A549 (cell line): ENCODE measurements around the gene ODAD2. TPM values are rescaled to one million over a fixed set of nuclear protein-coding genes. Genes with fewer than 3 reads are reported as not detected.
A peak's percentile ranks its signal among the peaks of the same experiment; 100 is the strongest.

Source experiments
- ATAC-seq, 2 experiments: fragments of 200-7000 bp in 1 of 2; fragments of >200 bp in 1 of 2; cut with Nextera tagmentation in 1 of 2; cut with Tn5 transposase in 1 of 2; 3 replicates each; pipeline versions ENCODE4 v1.8.0 to v1.9.1; 2018 to 2020; ENCODE audit warnings: mild to moderate bottlenecking in 1 of 2, moderate library complexity in 1 of 2
- CTCF ChIA-PET: fragments of 300-600 bp; sonication (Branson Sonifier 250); formaldehyde crosslinking; extraction: SDS; loops from one replicate; lab custom pipeline; 2021; ENCODE audit warnings: antibody characterized with exemption, inconsistent platforms; lab: Yijun Ruan, JAX
- POLR2A ChIA-PET: fragments of 350-600 bp; formaldehyde crosslinking; extraction: SDS; loops from one replicate; lab custom pipeline; 2021; ENCODE audit warnings: antibody characterized with exemption, inconsistent platforms; lab: Yijun Ruan, JAX
- DNase-seq, 2 experiments: peaks; one replicate each; pipeline versions ENCODE4 v3.0.0 to v3.0.0-alpha.2; 2011 to 2016; ENCODE audit warnings: low read depth in 1 of 2, low spot score in 1 of 2
- FAIRE-seq: peaks from 2 replicates; lab custom pipeline; 2011; peaks lifted over from hg19 to GRCh38; lab: Jason Lieb, UNC
- H3K27ac ChIP-seq, 2 experiments: fragments of >200 bp; sonication (Bioruptor Twin); formaldehyde crosslinking; 3 replicates each; pipeline ENCODE4 v1.5.1; 2016 to 2017
- H3K4me1 ChIP-seq: fragments of >200 bp; sonication (Bioruptor Twin); formaldehyde crosslinking; 3 replicates; pipeline ENCODE4 v1.6.1; 2016
- H3K4me2 ChIP-seq: fragments of >200 bp; sonication (Bioruptor Twin); formaldehyde crosslinking; 3 replicates; pipeline ENCODE4 v1.6.1; 2016
- H3K4me3 ChIP-seq: fragments of >200 bp; sonication (Bioruptor Twin); formaldehyde crosslinking; 3 replicates; pipeline ENCODE4 v1.5.1; 2016
- H3K9me3 ChIP-seq: fragments of >200 bp; sonication (Bioruptor Twin); formaldehyde crosslinking; 3 replicates; pipeline ENCODE4 v1.6.1; 2016
- CTCF ChIP-seq: fragments of >200 bp; sonication (Bioruptor Twin); formaldehyde crosslinking; IDR thresholded peaks from 3 replicates; pipeline ENCODE4 v1.5.1; 2016
- E2F6 ChIP-seq: IDR thresholded peaks from 2 replicates; pipeline ENCODE4 v1.6.1; 2012; ENCODE audit warnings: low read depth, borderline replicate concordance
- FOSL2 ChIP-seq, 2 experiments: fragments of 450-650 bp in 1 of 2; fragments of >200 bp in 1 of 2; sonication (Bioruptor Twin) in 1 of 2; formaldehyde crosslinking; IDR thresholded peaks; 2 replicates each; pipeline versions ENCODE4 v1.5.0 to v1.6.1; 2016 to 2020; ENCODE audit warnings: mild to moderate bottlenecking in 1 of 2, moderate library complexity in 1 of 2
- FOXS1 ChIP-seq: fragments of 250-450 bp; sonication (Bioruptor Pico); IDR thresholded peaks from 2 replicates; pipeline ENCODE4 v1.5.0; 2020; ENCODE audit warnings: mild to moderate bottlenecking, moderate library complexity
- HES2 ChIP-seq: fragments of >200 bp; sonication (Bioruptor Twin); formaldehyde crosslinking; IDR thresholded peaks from 2 replicates; pipeline ENCODE4 v1.6.1; 2016
- HEYL ChIP-seq: fragments of 250-450 bp; sonication (Bioruptor Pico); IDR thresholded peaks from 2 replicates; pipeline ENCODE4 v1.8.0; 2021; ENCODE audit warnings: mild to moderate bottlenecking, moderate library complexity
- HOXA7 ChIP-seq: fragments of 250-450 bp; sonication (Bioruptor Pico); IDR thresholded peaks from 2 replicates; pipeline ENCODE4 v1.5.0; 2020; ENCODE audit warnings: mild to moderate bottlenecking, moderate library complexity
- HOXB5 ChIP-seq: fragments of 250-450 bp; sonication (Bioruptor Pico); IDR thresholded peaks from 2 replicates; pipeline ENCODE4 v1.5.0; 2020; ENCODE audit warnings: mild to moderate bottlenecking, moderate library complexity
- JUNB ChIP-seq: fragments of >200 bp; sonication (Bioruptor Twin); formaldehyde crosslinking; IDR thresholded peaks from 2 replicates; pipeline ENCODE4 v1.6.1; 2016
- KDM5A ChIP-seq: fragments of 200-600 bp; sonication (generic); IDR thresholded peaks from 2 replicates; pipeline ENCODE4 v1.6.1; 2016; ENCODE audit warnings: antibody characterized with exemption, mild to moderate bottlenecking
- MAFK ChIP-seq: fragments of 450-650 bp; IDR thresholded peaks from 2 replicates; pipeline ENCODE4 v1.6.1; 2014; ENCODE audit not compliant: partially characterized antibody
- MAZ ChIP-seq: fragments of 150-350 bp; IDR thresholded peaks from 2 replicates; pipeline ENCODE4 v1.6.1; 2014; ENCODE audit warnings: antibody characterized with exemption, low read depth, low read length, borderline replicate concordance
- MYC ChIP-seq: IDR thresholded peaks from 2 replicates; pipeline ENCODE4 v1.6.1; 2012; ENCODE audit warnings: mild to moderate bottlenecking, inconsistent platforms, low read length, improper control_type of control experiment, borderline replicate concordance
- NFE2L2 ChIP-seq: fragments of 150-350 bp; conservative IDR thresholded peaks from 2 replicates; pipeline ENCODE4 v1.6.1; 2014; ENCODE audit warnings: low read length
- NR3C1 ChIP-seq: fragments of >200 bp; sonication (Bioruptor Twin); formaldehyde crosslinking; IDR thresholded peaks from 3 replicates; pipeline ENCODE4 v1.6.1; 2017
- PBX3 ChIP-seq: IDR thresholded peaks from 2 replicates; pipeline ENCODE4 v1.6.1; 2012
- PHF8 ChIP-seq: fragments of 200-600 bp; sonication (generic); IDR thresholded peaks from 2 replicates; pipeline ENCODE4 v1.6.1; 2016; ENCODE audit warnings: low read depth, mild to moderate bottlenecking, antibody characterized with exemption, moderate library complexity, borderline replicate concordance
- POLR2A ChIP-seq: IDR thresholded peaks from 2 replicates; pipeline ENCODE4 v1.6.1; 2012; ENCODE audit warnings: mild to moderate bottlenecking, low read length
- RAD21 ChIP-seq, 2 experiments: fragments of >200 bp in 1 of 2; sonication (Bioruptor Twin) in 1 of 2; formaldehyde crosslinking in 1 of 2; IDR thresholded peaks in 1 of 2; conservative IDR thresholded peaks in 1 of 2; 2 replicates in 1 of 2; 3 replicates in 1 of 2; pipeline ENCODE4 v1.6.1; 2012 to 2018; ENCODE audit warnings: inconsistent platforms in 1 of 2
- RCOR1 ChIP-seq: fragments of 150-350 bp; IDR thresholded peaks from 2 replicates; pipeline ENCODE4 v1.6.1; 2014; ENCODE audit warnings: antibody characterized with exemption, low read length, low read depth
- RFX5 ChIP-seq: fragments of 450-650 bp; IDR thresholded peaks from 2 replicates; pipeline ENCODE4 v1.7.1; 2014; ENCODE audit warnings: antibody characterized with exemption, mild to moderate bottlenecking, moderate library complexity
- SMC3 ChIP-seq: fragments of >200 bp; sonication (Bioruptor Twin); formaldehyde crosslinking; IDR thresholded peaks from 3 replicates; pipeline ENCODE4 v1.6.1; 2018; ENCODE audit warnings: inconsistent platforms
- TFCP2L1 ChIP-seq: fragments of 250-450 bp; sonication (Bioruptor Pico); IDR thresholded peaks from 2 replicates; pipeline ENCODE4 v1.5.0; 2021; ENCODE audit warnings: mild to moderate bottlenecking
- ZC3H11A ChIP-seq: fragments of 450-650 bp; IDR thresholded peaks from 2 replicates; pipeline ENCODE4 v1.6.1; 2014; ENCODE audit warnings: antibody characterized with exemption, mild to moderate bottlenecking
- ZNF302 ChIP-seq: fragments of 250-450 bp; sonication (Bioruptor Pico); IDR thresholded peaks from 2 replicates; pipeline ENCODE4 v1.9.0; 2021; ENCODE audit warnings: inconsistent platforms, mild to moderate bottlenecking, moderate library complexity
- ZSCAN20 ChIP-seq: fragments of 250-450 bp; sonication (Bioruptor Pico); IDR thresholded peaks from 2 replicates; pipeline ENCODE4 v1.8.0; 2022; ENCODE audit warnings: mild to moderate bottlenecking, moderate library complexity
- WGBS: methylation state at CpG from one replicate; pipeline ENCODE4 v1.1.6; 2017; ENCODE audit errors: missing lambda C conversion rate; 5-methylcytosine and 5-hydroxymethylcytosine counted together
- polyA plus RNA-seq, 4 experiments: library from polyadenylated mRNA; depleted of rRNA in 3 of 4; stranded (reverse); fragments of >200 nt; fragmentation: RNase III in 1 of 4; extraction: RNeasy Plus Mini Kit Qiagen cat#74134 plus additional on column Dnase treatment in 1 of 4; gene quantifications; 2 replicates in 3 of 4; 3 replicates in 1 of 4; pipeline ENCODE4 v1.2.3, GENCODE V29; 2011 to 2017
- TF ChIP-seq, protein P1 (sequence below): fragments of 250-450 bp; sonication (Bioruptor Pico); IDR thresholded peaks from 2 replicates; pipeline ENCODE4 v1.5.0; 2021; ENCODE audit warnings: mild to moderate bottlenecking, moderate library complexity, borderline replicate concordance

The ODAD2 gene
- polyA plus RNA-seq, 2 of the 4 experiments (the other 2 are of a cell fraction): not detected

GRCh38 chr10:27801171-27801785, 197.6 kb downstream of the ODAD2 start (continued):
- TF ChIP-seq SMC3: no peak

DNA sequence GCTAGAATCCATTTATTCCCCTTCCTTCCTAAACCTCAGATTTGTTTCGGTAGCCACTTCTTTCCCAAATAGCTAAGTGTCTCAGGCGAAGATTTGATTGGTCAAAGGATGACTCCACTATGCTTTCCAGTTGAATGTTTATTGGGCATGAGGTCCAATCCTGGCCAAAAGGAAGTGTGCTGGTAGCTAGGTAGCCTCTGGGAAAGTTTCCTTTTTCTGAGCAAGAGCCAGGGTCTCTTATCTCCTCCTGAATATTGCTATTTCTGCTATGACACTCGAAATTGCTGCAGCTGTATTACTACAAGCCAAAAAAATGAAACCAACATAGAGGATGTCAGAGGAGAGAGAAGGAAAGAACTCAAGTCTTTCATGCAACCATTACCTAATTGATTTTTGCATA, 199.8 kb downstream of the ODAD2 start:
- ATAC-seq: no peak
- Histone ChIP-seq H3K4me2 (no peak overlapping the region), H3K9me3 (no peaks in the 10 kb centered on the region), H3K27ac (no peak overlapping the region), H3K4me1 (no peaks in the 10 kb centered on the region), H3K4me3 (no peak overlapping the region)
- CTCF ChIA-PET: no interaction called here
- POLR2A ChIA-PET: no interaction called here
- FAIRE-seq: no peak
- no peak for TF ChIP-seq RCOR1
- no peak for TF ChIP-seq MYC
- no peak for TF ChIP-seq NFE2L2
- no peak for TF ChIP-seq FOXS1 (CRISPR knock-in tag)
- no peak for TF ChIP-seq FOSL2 (IDR thresholded peaks at IDR 0.05)
- no peak for TF ChIP-seq FOSL2 (CRISPR knock-in tag; IDR thresholded peaks at IDR 0.05)
- no peak for TF ChIP-seq PHF8
- TF ChIP-seq E2F6: no peak
- TF ChIP-seq POLR2A: no peak
- no peak for TF ChIP-seq ZC3H11A
- no peak for TF ChIP-seq ZSCAN20 (CRISPR knock-in tag)
- TF ChIP-seq ZNF302 (CRISPR knock-in tag): no peak
- no peak for TF ChIP-seq KDM5A
- no peak for DNase-seq
- WGBS: 40% methylated on average over 3 of the region's 3 CpGs

GRCh38 chr10:27794157-27794556, 204.7 kb downstream of the ODAD2 start:
- ChIA-PET CTCF (no interaction called here), POLR2A (no interaction called here)
- DNase-seq (peak in 1 of 2 experiments; percentile 21), ATAC-seq (no peak), FAIRE-seq (no peak)
- no peak overlapping the region for H3K4me2 ChIP-seq
- WGBS: 0% methylated on average over 1 of the region's 1 CpG
- H3K27ac ChIP-seq: no peak overlapping the region
- TF ChIP-seq RAD21 (conservative IDR thresholded peaks at IDR 0.05 in 1 of 2, IDR thresholded peaks at IDR 0.05 in 1 of 2) (peak in 1 of 2 experiments; percentile 38; a peak in 1 of 5 replicates), HEYL (CRISPR knock-in tag) (no peak), CTCF (0 out of 3 replicates have a peak, but pooled peaks have one; percentile 15), JUNB (no peak)
- H3K9me3 ChIP-seq: no peaks in the 10 kb centered on the region
- H3K4me3 ChIP-seq: no peak overlapping the region
- H3K4me1 ChIP-seq: no peaks in the 10 kb centered on the region

DNA sequence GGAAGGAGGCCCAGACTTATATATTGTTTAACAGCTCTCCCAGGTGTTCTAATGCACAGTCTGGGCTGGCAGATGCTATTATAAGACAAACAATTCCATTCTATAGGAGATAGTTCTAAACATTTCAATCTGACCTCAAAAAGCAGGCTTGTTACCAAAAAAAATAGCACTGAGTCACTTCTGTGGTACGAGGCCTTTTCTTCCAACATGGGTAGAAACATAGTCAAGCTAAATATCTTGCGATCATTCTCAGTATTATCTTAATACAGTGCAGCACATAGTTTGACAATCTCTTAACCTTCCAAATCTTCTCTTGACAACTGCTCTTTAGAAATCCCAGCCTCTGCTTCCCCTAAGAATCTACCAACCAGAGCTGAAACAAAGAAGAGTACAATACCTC, 206.7 kb downstream of the ODAD2 start:
- no peak overlapping the region for H3K4me2 ChIP-seq
- H3K27ac ChIP-seq: no peak overlapping the region
- H3K4me3 ChIP-seq: no peak overlapping the region
- no peak for FAIRE-seq
- no peaks in the 10 kb centered on the region for H3K9me3 ChIP-seq
- 41% methylated on average over 2 of the region's 2 CpGs for WGBS
- H3K4me1 ChIP-seq: no peaks in the 10 kb centered on the region
- no peak for TF ChIP-seq RCOR1
- no peak for TF ChIP-seq HES2
- no peak for TF ChIP-seq TFCP2L1 (CRISPR knock-in tag)
- TF ChIP-seq HOXB5 (CRISPR knock-in tag): no peak
- no peak for TF ChIP-seq SMC3
- TF ChIP-seq ZSCAN20 (CRISPR knock-in tag): no peak
- no peak for TF ChIP-seq HOXA7 (CRISPR knock-in tag)
- no peak for TF ChIP-seq PBX3
- TF ChIP-seq MAFK: no peak
- TF ChIP-seq NR3C1: no peak
- TF ChIP-seq, protein P1, sequence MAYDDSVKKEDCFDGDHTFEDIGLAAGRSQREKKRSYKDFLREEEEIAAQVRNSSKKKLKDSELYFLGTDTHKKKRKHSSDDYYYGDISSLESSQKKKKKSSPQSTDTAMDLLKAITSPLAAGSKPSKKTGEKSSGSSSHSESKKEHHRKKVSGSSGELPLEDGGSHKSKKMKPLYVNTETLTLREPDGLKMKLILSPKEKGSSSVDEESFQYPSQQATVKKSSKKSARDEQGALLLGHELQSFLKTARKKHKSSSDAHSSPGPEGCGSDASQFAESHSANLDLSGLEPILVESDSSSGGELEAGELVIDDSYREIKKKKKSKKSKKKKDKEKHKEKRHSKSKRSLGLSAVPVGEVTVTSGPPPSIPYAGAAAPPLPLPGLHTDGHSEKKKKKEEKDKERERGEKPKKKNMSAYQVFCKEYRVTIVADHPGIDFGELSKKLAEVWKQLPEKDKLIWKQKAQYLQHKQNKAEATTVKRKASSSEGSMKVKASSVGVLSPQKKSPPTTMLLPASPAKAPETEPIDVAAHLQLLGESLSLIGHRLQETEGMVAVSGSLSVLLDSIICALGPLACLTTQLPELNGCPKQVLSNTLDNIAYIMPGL: no peak
- no peak for TF ChIP-seq MAZ
- TF ChIP-seq RFX5: no peak
- no peak for TF ChIP-seq FOXS1 (CRISPR knock-in tag)
- TF ChIP-seq PHF8: no peak
- TF ChIP-seq KDM5A: no peak
- TF ChIP-seq, all 56 proteins: peak for 0
- CTCF ChIA-PET: interaction anchor here (1.2 kb wide), 1 partner anchor 231 kb away, joined by 3 read pairs; no protein-coding TSS in a partner anchor
- ATAC-seq (no peak), DNase-seq (no peak)
- POLR2A ChIA-PET: no interaction called here
